HepG2 (cell line): ENCODE results near the gene BLVRB. TPM values are rescaled to one million over a fixed set of nuclear protein-coding genes. Genes with fewer than 3 reads are reported as not detected.

ENCODE experiments used
- AHDC1 ChIP-seq: sonication (generic); formaldehyde crosslinking; IDR thresholded peaks from 2 replicates; pipeline ENCODE4 v1.5.1; 2020; ENCODE audit warnings: mild to moderate bottlenecking, missing genetic modification reagents, borderline replicate concordance
- BRCA1 ChIP-seq: sonication (generic); formaldehyde crosslinking; IDR thresholded peaks from 2 replicates; pipeline ENCODE4 v1.4.0; 2020; ENCODE audit warnings: missing genetic modification reagents
- ESRRA ChIP-seq: sonication (generic); formaldehyde crosslinking; IDR thresholded peaks from 2 replicates; pipeline ENCODE4 v1.5.1; 2020; ENCODE audit warnings: mild to moderate bottlenecking, low read depth, missing genetic modification reagents
- GATA4 ChIP-seq: sonication (generic); IDR thresholded peaks from 2 replicates; pipeline ENCODE4 v1.6.1; 2016; ENCODE audit warnings: antibody characterized with exemption, low read depth, borderline replicate concordance
- KAT2B ChIP-seq: fragments of 150-350 bp; IDR thresholded peaks from 2 replicates; pipeline ENCODE4 v1.6.1; 2014; ENCODE audit warnings: low read depth, low read length, borderline replicate concordance
- MED8 ChIP-seq: sonication (generic); formaldehyde crosslinking; IDR thresholded peaks from 2 replicates; pipeline ENCODE4 v1.8.1; 2023; ENCODE audit warnings: mild to moderate bottlenecking, missing genetic modification reagents; ENCODE audit not compliant: insufficient replicate concordance
- NR2F2 ChIP-seq: IDR thresholded peaks from 2 replicates; pipeline ENCODE4 v1.6.1; 2012; ENCODE audit warnings: low read depth, inconsistent platforms, borderline replicate concordance
- NR2F6 ChIP-seq, 2 experiments: IDR thresholded peaks; 2 replicates each; pipeline ENCODE4 v1.6.1; 2016; ENCODE audit warnings: antibody characterized with exemption in 1 of 2, mild to moderate bottlenecking in 1 of 2
- TAF1 ChIP-seq: sonication (generic); formaldehyde crosslinking; IDR thresholded peaks from 2 replicates; pipeline ENCODE4 v1.4.0; 2020; ENCODE audit warnings: missing genetic modification reagents
- ZFX ChIP-seq: sonication (generic); formaldehyde crosslinking; IDR thresholded peaks from 2 replicates; pipeline ENCODE4 v1.4.0; 2020; ENCODE audit warnings: mild to moderate bottlenecking, low read depth, missing genetic modification reagents, moderate library complexity
- ZNF121 ChIP-seq: sonication (generic); formaldehyde crosslinking; IDR thresholded peaks from 2 replicates; pipeline ENCODE4 v1.5.0; 2020; ENCODE audit warnings: mild to moderate bottlenecking, missing genetic modification reagents
- ZNF292 ChIP-seq: sonication (generic); formaldehyde crosslinking; IDR thresholded peaks from 2 replicates; pipeline ENCODE4 v1.8.1; 2022; ENCODE audit warnings: mild to moderate bottlenecking, low read depth, missing genetic modification reagents, borderline replicate concordance
- ZNF34 ChIP-seq: sonication (generic); formaldehyde crosslinking; IDR thresholded peaks from 2 replicates; pipeline ENCODE4 v1.4.0; 2020; ENCODE audit warnings: mild to moderate bottlenecking, missing genetic modification reagents, borderline replicate concordance
- ZNF503 ChIP-seq: sonication (generic); formaldehyde crosslinking; IDR thresholded peaks from 2 replicates; pipeline ENCODE4 v1.4.0; 2020; ENCODE audit warnings: missing genetic modification reagents
- ZZZ3 ChIP-seq: sonication (generic); formaldehyde crosslinking; IDR thresholded peaks from 2 replicates; pipeline ENCODE4 v1.4.0; 2020; ENCODE audit warnings: missing genetic modification reagents, mild to moderate bottlenecking, borderline replicate concordance
- polyA plus RNA-seq, 8 experiments: library from polyadenylated mRNA; depleted of rRNA in 3 of 8; stranded (reverse) in 7 of 8; unstranded in 1 of 8; fragments of >200 nt; fragmentation: Illumina TruSeq in 4 of 8; extraction: Trizol in 4 of 8; gene quantifications; 2 replicates each; pipeline versions ENCODE4 v1.2.1 to v1.2.3, GENCODE V29; 2011 to 2016; ENCODE audit warnings: low read depth in 4 of 8, missing spikeins in 1 of 8, mixed read lengths in 1 of 8; ENCODE audit not compliant: insufficient read depth in 1 of 8
- total RNA-seq, 5 experiments: library from RNA; depleted of rRNA; stranded (reverse); fragments of >200 nt; fragmentation: Illumina TruSeq; extraction: Trizol; gene quantifications; 2 replicates each; pipeline ENCODE4 v1.2.3, GENCODE V29; 2016; ENCODE audit warnings: low read depth in 1 of 5
- TF ChIP-seq, protein P1 (sequence below): sonication (generic); formaldehyde crosslinking; IDR thresholded peaks from 2 replicates; pipeline ENCODE4 v1.8.1; 2022; ENCODE audit warnings: low read depth, mild to moderate bottlenecking, missing genetic modification reagents
- TF ChIP-seq, protein P2 (sequence below): sonication (generic); formaldehyde crosslinking; IDR thresholded peaks from 2 replicates; pipeline ENCODE4 v1.5.0; 2020; ENCODE audit warnings: mild to moderate bottlenecking, missing genetic modification reagents, borderline replicate concordance

Gene BLVRB
- total and polyA plus RNA-seq, 2 of the 13 experiments (the other 11 are each of a cell fraction or from before 2014, with no cell fraction given), result 25.9 to 51.4 TPM

DNA sequence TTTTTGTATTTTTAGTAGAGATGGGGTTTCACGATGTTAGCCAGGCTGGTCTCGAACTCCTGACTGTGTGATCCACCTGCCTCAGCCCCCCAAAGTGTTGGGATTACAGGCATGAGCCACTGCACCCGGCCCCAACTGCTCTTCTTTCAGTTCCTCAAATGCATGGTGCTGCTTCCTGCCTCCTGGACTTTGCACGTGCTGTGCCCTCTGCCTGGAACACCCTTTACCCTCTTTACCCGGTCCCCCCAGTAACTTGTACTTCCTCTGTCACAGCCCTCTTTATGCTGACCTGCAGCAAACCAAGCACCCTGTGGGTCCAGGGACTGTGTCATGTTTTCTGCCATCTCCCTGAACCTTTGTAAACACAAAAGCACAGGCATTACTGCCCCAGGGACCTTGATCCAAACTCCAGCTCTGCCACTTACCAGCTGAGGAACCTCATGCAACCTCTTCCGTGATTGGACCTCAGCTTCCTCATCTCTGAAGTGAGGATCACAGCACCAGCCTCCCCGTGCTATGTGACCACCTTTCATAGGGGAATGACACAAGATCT is 3.8 kb downstream of the BLVRB start (continued):
- no peak for TF ChIP-seq ZNF503
- no peak for TF ChIP-seq TAF1 (CRISPR knock-in tag)
- TF ChIP-seq, protein P1, sequence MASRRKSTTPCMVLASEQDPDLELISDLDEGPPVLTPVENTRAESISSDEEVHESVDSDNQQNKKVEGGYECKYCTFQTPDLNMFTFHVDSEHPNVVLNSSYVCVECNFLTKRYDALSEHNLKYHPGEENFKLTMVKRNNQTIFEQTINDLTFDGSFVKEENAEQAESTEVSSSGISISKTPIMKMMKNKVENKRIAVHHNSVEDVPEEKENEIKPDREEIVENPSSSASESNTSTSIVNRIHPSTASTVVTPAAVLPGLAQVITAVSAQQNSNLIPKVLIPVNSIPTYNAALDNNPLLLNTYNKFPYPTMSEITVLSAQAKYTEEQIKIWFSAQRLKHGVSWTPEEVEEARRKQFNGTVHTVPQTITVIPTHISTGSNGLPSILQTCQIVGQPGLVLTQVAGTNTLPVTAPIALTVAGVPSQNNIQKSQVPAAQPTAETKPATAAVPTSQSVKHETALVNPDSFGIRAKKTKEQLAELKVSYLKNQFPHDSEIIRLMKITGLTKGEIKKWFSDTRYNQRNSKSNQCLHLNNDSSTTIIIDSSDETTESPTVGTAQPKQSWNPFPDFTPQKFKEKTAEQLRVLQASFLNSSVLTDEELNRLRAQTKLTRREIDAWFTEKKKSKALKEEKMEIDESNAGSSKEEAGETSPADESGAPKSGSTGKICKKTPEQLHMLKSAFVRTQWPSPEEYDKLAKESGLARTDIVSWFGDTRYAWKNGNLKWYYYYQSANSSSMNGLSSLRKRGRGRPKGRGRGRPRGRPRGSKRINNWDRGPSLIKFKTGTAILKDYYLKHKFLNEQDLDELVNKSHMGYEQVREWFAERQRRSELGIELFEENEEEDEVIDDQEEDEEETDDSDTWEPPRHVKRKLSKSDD (CRISPR knock-in tag), result no peak
- peak; percentile 82; the same call in 1 of the 2 replicates for TF ChIP-seq ESRRA (CRISPR knock-in tag)
- 0 out of 2 replicates have a peak, but pooled peaks have one; percentile 6 for TF ChIP-seq ZNF121 (CRISPR knock-in tag)
- peak; percentile 82 for TF ChIP-seq ZNF292 (CRISPR knock-in tag)
- no peak for TF ChIP-seq ZZZ3 (CRISPR knock-in tag)
- TF ChIP-seq BRCA1, result no peak
- TF ChIP-seq NR2F6 (IDR thresholded peaks at IDR 0.05), result no peak
- TF ChIP-seq NR2F6 (CRISPR knock-in tag; IDR thresholded peaks at IDR 0.05), result peak; percentile 36; the same call in 1 of the 2 replicates
- TF ChIP-seq, protein P2, sequence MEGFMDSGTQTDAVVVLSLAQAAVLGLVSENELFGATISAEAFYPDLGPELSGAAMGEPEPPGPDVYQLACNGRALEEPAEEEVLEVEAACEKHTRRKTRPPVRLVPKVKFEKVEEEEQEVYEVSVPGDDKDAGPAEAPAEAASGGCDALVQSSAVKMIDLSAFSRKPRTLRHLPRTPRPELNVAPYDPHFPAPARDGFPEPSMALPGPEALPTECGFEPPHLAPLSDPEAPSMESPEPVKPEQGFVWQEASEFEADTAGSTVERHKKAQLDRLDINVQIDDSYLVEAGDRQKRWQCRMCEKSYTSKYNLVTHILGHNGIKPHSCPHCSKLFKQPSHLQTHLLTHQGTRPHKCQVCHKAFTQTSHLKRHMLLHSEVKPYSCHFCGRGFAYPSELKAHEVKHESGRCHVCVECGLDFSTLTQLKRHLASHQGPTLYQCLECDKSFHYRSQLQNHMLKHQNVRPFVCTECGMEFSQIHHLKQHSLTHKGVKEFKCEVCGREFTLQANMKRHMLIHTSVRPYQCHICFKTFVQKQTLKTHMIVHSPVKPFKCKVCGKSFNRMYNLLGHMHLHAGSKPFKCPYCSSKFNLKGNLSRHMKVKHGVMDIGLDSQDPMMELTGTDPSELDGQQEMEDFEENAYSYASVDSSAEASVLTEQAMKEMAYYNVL (CRISPR knock-in tag), result peak; percentile 79; the same call in 1 of the 2 replicates
- no peak; the same call in 1 of the 2 replicates for TF ChIP-seq AHDC1 (CRISPR knock-in tag)
- no peak for TF ChIP-seq KAT2B
- TF ChIP-seq ZNF34, result no peak
- TF ChIP-seq NR2F2, result no peak
- no peak for TF ChIP-seq MED8 (CRISPR knock-in tag)
- TF ChIP-seq ZFX (CRISPR knock-in tag), result no peak
- TF ChIP-seq GATA4, result no peak
